GM12878 (cell line): ENCODE measurements around the gene REPS2. TPM values are rescaled to one million over a fixed set of nuclear protein-coding genes. Genes with fewer than 3 reads are reported as not detected.

ENCODE experiments used
- ATAC-seq: fragments of 200-7000 bp; cut with Tn5 transposase; 3 replicates; pipeline ENCODE4 v1.9.1; 2020; ENCODE audit warnings: mild to moderate bottlenecking, moderate library complexity
- BruUV-seq: library from RNA; stranded (reverse); fragments of 400-500 nt; replicated peaks from 2 replicates; lab custom pipeline; 2021; lab: Mats Ljungman, UMichigan
- CTCF ChIA-PET: fragments of 300-600 bp; sonication (Branson Sonifier 250); formaldehyde crosslinking; extraction: SDS; loops from one replicate; lab custom pipeline; 2021; ENCODE audit warnings: inconsistent platforms; lab: Yijun Ruan, JAX
- POLR2A ChIA-PET: fragments of 350-600 bp; formaldehyde crosslinking; extraction: SDS; loops from one replicate; lab custom pipeline; 2021; ENCODE audit warnings: inconsistent platforms; lab: Charles Lee
- RAD21 ChIA-PET: fragments of 300-600 bp; sonication (Branson Sonifier 250); formaldehyde crosslinking; loops from one replicate; lab custom pipeline; 2023; ENCODE audit warnings: antibody characterized with exemption; ENCODE audit not compliant: unreplicated experiment; lab: Charles Lee
- SMC1A ChIA-PET: fragments of 300-600 bp; sonication (Branson Sonifier 250); formaldehyde crosslinking; loops from one replicate; lab custom pipeline; 2023; ENCODE audit not compliant: unreplicated experiment, uncharacterized antibody; lab: Charles Lee
- DNase-seq: peaks from one replicate; pipeline ENCODE4 v3.0.0-alpha.2; 2011; ENCODE audit warnings: low read depth, low spot score
- FAIRE-seq: peaks from 3 replicates; lab custom pipeline; 2011; peaks lifted over from hg19 to GRCh38; lab: Jason Lieb, UNC
- H2AFZ ChIP-seq: 2 replicates; pipeline ENCODE4 v1.6.0; 2011; ENCODE audit warnings: low read depth, low read length, control low read depth; ENCODE audit not compliant: control insufficient read depth
- H3K27ac ChIP-seq: 2 replicates; pipeline ENCODE4 v1.5.1; 2011; ENCODE audit warnings: control low read depth; ENCODE audit not compliant: control insufficient read depth, insufficient read depth
- H3K27me3 ChIP-seq, 2 experiments: replicated peaks in 1 of 2; 2 replicates each; pipeline versions ENCODE4 v1.6.0 to v1.6.1; 2011; ENCODE audit warnings: low read length in 1 of 2; ENCODE audit not compliant: control insufficient read depth in 2 of 2, insufficient read depth in 2 of 2
- H3K36me3 ChIP-seq, 2 experiments: 2 replicates each; pipeline ENCODE4 v1.5.1; 2011; ENCODE audit warnings: low read length in 1 of 2; ENCODE audit not compliant: control insufficient read depth in 2 of 2, insufficient read depth in 2 of 2
- H3K4me1 ChIP-seq: 2 replicates; pipeline ENCODE4 v1.6.1; 2011; ENCODE audit warnings: mild to moderate bottlenecking, low read length, moderate library complexity, mixed read lengths; ENCODE audit not compliant: control insufficient read depth, insufficient read depth
- H3K4me2 ChIP-seq: 2 replicates; pipeline ENCODE4 v1.6.0; 2011; ENCODE audit warnings: control low read depth; ENCODE audit not compliant: control insufficient read depth, insufficient read depth
- H3K4me3 ChIP-seq: fragments of 200-600 bp; sonication (generic); 2 replicates; pipeline ENCODE4 v1.5.1; 2016
- H3K79me2 ChIP-seq: 2 replicates; pipeline ENCODE4 v1.6.0; 2011; ENCODE audit warnings: low read length; ENCODE audit not compliant: control insufficient read depth, insufficient read depth
- H3K9ac ChIP-seq: 2 replicates; pipeline ENCODE4 v1.8.0; 2011; ENCODE audit warnings: low read length, control low read depth, mixed read lengths; ENCODE audit not compliant: control insufficient read depth, insufficient read depth
- H3K9me3 ChIP-seq: replicated peaks from 3 replicates; pipeline ENCODE4 v1.5.1; 2011; ENCODE audit warnings: mild to moderate bottlenecking, low read length; ENCODE audit not compliant: control insufficient read depth, insufficient read depth
- H4K20me1 ChIP-seq: 2 replicates; pipeline ENCODE4 v1.6.0; 2011; ENCODE audit not compliant: control insufficient read depth, insufficient read depth
- KLF5 ChIP-seq: fragments of 450-650 bp; IDR thresholded peaks from 2 replicates; pipeline ENCODE4 v1.6.1; 2014; ENCODE audit warnings: mild to moderate bottlenecking; ENCODE audit not compliant: partially characterized antibody
- NR2C2 ChIP-seq: IDR thresholded peaks from 2 replicates; pipeline ENCODE4 v1.6.1; 2011; ENCODE audit warnings: borderline replicate concordance, low read depth; ENCODE audit not compliant: control insufficient read depth, insufficient read length
- ZNF217 ChIP-seq: fragments of 450-650 bp; IDR thresholded peaks from 2 replicates; pipeline ENCODE4 v1.6.1; 2017; ENCODE audit warnings: antibody characterized with exemption, mild to moderate bottlenecking
- WGBS: methylation state at CpG from one replicate; pipeline ENCODE4 v1.1.6; 2016; ENCODE audit warnings: low lambda C conversion rate; ENCODE audit not compliant: insufficient replicate concordance, insufficient coverage; ENCODE audit errors: missing lambda C conversion rate; 5-methylcytosine and 5-hydroxymethylcytosine counted together
- in situ Hi-C: fragments of 300-500 bp; cut with MboI; formaldehyde crosslinking; loops from 9 replicates; pipeline ENCODE4 v1.14.3; 2018; ENCODE audit warnings: mixed read lengths
- intact Hi-C: fragments of 100-400 bp; cut with micrococcal nuclease; formaldehyde crosslinking; loops from one replicate; pipeline ENCODE4 v1.14.2; 2022; ENCODE audit not compliant: unreplicated experiment
- polyA plus RNA-seq, 11 experiments: library from polyadenylated mRNA; depleted of rRNA in 4 of 11; unstranded in 6 of 11; stranded (reverse) in 5 of 11; fragments of >200 nt; fragmentation: Nextera tagmentation in 4 of 11; fragmentation: Illumina TruSeq in 1 of 11; extraction: Ambion mirVana in 4 of 11; extraction: Trizol in 1 of 11; gene quantifications; 1 replicate in 1 of 11; 2 replicates in 10 of 11; pipeline versions ENCODE4 v1.2.1 to v1.2.3, GENCODE V29; 2011 to 2016; ENCODE audit warnings: inconsistent platforms in 2 of 11, missing spikeins in 2 of 11, low read depth in 1 of 11
- total RNA-seq, 4 experiments: library from RNA; depleted of rRNA in 3 of 4; stranded (reverse); fragments of >200 nt in 3 of 4; fragmentation: Illumina TruSeq in 1 of 4; extraction: Trizol in 1 of 4; gene quantifications; 2 replicates each; pipeline versions ENCODE4 v1.2.1 to v1.2.3, GENCODE V29; 2013 to 2021
- TF ChIP-seq, protein P1 (sequence below): IDR thresholded peaks from 2 replicates; pipeline ENCODE4 v1.6.1; 2012; ENCODE audit warnings: low read depth, low read length, improper control_type of control experiment
- TF ChIP-seq, protein P2 (sequence below): IDR thresholded peaks from 2 replicates; pipeline ENCODE4 v1.6.1; 2011; ENCODE audit warnings: mild to moderate bottlenecking, low read depth, low read length, moderate library complexity; ENCODE audit not compliant: insufficient replicate concordance
- TF ChIP-seq, protein P3 (sequence below), 3 experiments: IDR thresholded peaks in 2 of 3; conservative IDR thresholded peaks in 1 of 3; 2 replicates each; pipeline ENCODE4 v1.5.1; 2011; ENCODE audit warnings: low read depth in 3 of 3, low read length in 3 of 3, mild to moderate bottlenecking in 3 of 3, control low read depth in 2 of 3, moderate library complexity in 2 of 3, inconsistent platforms in 1 of 3, mixed read lengths in 1 of 3; ENCODE audit not compliant: control insufficient read depth in 2 of 3, insufficient read depth in 1 of 3; ENCODE audit errors: extremely low read depth in 1 of 3

Gene REPS2
- total and polyA plus RNA-seq, 10 of the 15 experiments (the other 5 are each of a cell fraction or from before 2014, with no cell fraction given) = 2.1 to 6.8 (median 3.9) TPM

DNA sequence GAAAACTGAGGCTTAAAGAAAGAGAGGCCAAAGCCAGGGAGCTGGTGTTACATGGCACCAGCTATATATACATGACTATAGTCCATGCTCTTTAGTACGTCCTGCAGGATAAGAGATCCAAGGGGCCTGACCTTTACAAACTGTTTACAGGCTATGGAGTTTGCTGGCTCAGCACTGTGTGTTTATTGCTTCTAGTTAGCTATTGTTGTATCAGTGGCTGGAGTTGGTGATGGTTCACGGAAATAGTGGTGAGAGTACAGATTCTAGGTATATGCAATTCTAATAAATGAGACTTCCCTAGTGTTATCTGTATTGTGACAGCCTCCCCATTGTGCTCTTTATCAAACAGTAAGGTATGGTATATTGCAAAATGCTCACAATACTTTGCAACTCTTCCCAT lies 46.5 kb downstream of the REPS2 start (continued):
- TF ChIP-seq, protein P1, sequence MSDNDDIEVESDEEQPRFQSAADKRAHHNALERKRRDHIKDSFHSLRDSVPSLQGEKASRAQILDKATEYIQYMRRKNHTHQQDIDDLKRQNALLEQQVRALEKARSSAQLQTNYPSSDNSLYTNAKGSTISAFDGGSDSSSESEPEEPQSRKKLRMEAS = no peak

GRCh38 chrX:16993791-16994318 lies 47.4 kb downstream of the REPS2 start:
- Histone ChIP-seq H3K4me3 (no peak overlapping the region), H3K27me3 (peaks cover 0 to 4% of the 10 kb centered on the region in 2 experiments; a peak in 1 of 4 replicates), H3K27ac (no peak overlapping the region), H4K20me1 (no peaks in the 10 kb centered on the region), H3K36me3 (no peaks in the 10 kb centered on the region), H3K4me1 (no peaks in the 10 kb centered on the region), H3K9me3 (no peaks in the 10 kb centered on the region), H3K4me2 (no peak overlapping the region), H3K79me2 (no peaks in the 10 kb centered on the region), H2AFZ (no peak overlapping the region), H3K9ac (no peak overlapping the region)
- intact Hi-C loops = no loop called here
- ChIA-PET RAD21 (interaction anchor here (0.9 to 4.3 kb wide), 3 partner anchors 9 to 53 kb away, joined by 3 to 23 read pairs (median 4); no protein-coding TSS in a partner anchor), POLR2A (no interaction called here), CTCF (interaction anchor here (0.7 to 2.9 kb wide), 12 partner anchors 9 to 111 kb away, joined by 3 to 13 read pairs (median 4); no protein-coding TSS in a partner anchor), SMC1A (interaction anchor here (1.2 to 2.6 kb wide), 3 partner anchors 20 to 111 kb away, joined by 3 to 6 read pairs (median 3); no protein-coding TSS in a partner anchor)
- 21% methylated on average over 4 of the region's 4 CpGs for WGBS
- FAIRE-seq = no peak
- TF ChIP-seq ZNF217 (no peak), KLF5 (no peak), NR2C2 (no peak)
- TF ChIP-seq, protein P2, sequence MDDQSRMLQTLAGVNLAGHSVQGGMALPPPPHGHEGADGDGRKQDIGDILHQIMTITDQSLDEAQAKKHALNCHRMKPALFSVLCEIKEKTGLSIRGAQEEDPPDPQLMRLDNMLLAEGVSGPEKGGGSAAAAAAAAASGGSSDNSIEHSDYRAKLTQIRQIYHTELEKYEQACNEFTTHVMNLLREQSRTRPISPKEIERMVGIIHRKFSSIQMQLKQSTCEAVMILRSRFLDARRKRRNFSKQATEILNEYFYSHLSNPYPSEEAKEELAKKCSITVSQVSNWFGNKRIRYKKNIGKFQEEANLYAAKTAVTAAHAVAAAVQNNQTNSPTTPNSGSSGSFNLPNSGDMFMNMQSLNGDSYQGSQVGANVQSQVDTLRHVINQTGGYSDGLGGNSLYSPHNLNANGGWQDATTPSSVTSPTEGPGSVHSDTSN = no peak
- TF ChIP-seq, protein P3, sequence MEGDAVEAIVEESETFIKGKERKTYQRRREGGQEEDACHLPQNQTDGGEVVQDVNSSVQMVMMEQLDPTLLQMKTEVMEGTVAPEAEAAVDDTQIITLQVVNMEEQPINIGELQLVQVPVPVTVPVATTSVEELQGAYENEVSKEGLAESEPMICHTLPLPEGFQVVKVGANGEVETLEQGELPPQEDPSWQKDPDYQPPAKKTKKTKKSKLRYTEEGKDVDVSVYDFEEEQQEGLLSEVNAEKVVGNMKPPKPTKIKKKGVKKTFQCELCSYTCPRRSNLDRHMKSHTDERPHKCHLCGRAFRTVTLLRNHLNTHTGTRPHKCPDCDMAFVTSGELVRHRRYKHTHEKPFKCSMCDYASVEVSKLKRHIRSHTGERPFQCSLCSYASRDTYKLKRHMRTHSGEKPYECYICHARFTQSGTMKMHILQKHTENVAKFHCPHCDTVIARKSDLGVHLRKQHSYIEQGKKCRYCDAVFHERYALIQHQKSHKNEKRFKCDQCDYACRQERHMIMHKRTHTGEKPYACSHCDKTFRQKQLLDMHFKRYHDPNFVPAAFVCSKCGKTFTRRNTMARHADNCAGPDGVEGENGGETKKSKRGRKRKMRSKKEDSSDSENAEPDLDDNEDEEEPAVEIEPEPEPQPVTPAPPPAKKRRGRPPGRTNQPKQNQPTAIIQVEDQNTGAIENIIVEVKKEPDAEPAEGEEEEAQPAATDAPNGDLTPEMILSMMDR (IDR thresholded peaks at IDR 0.05 in 2 of 3, conservative IDR thresholded peaks at IDR 0.05 in 1 of 3; ENCODE audit: control insufficient read depth in 2 of 3, extremely low read depth in 1 of 3, insufficient read depth in 1 of 3, low read depth in 3 of 3, low read length in 3 of 3) = peak; percentile 18 to 34 (median 27); a peak in 3 of 6 replicates
- DNase-seq = no peak
- no TSS peak for BruUV-seq
- in situ Hi-C loops = no loop called here
- ATAC-seq = peak; percentile 48; the same call in 1 of the 3 replicates
